AML-193 (cell line): Measurements from ENCODE around the gene R3HCC1L.

Experiments used
- DNase-seq, 2 experiments: peaks; one replicate each; lab custom pipeline; 2025; lab: John Stamatoyannopoulos, UW

R3HCC1L gene

DNA sequence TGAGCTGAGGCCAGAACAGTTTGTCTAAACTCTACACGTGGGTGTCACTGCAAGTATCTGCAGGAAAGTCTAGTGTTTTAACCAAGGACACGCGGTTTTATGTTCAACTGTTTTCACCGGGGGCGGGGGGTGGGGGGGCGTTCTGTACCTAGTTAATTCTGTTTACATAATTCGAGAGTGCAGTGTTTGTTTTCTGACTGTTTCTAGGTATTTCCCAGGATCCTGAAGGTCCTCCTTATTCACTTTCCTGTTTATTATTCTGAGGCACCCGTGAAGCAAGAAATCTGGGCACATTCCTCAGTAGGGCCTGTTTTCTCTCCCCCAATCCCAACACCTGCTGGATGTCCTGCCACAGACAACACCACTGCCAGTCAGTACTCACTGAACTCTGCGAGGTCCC, 125.9 kb downstream of the R3HCC1L start:
- DNase-seq = no peak

DNA sequence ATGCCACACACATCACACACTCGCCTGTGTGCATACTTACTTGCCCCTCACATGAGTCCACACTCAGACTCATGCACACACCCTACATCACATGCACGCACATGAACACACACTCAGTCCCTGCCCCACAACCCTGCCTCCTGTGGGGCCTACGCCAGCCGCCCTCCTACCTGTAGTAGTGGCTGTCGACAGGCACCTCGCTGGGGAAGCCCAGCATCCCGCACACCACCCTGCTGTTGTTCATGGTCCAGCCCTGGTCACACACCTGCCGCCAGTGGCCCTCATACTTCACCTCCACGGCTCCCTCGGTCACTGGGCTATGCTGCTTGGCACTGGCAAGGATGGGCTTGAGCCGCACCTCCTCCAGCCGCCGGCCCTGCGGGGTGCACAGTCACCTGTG, 126.3 kb downstream of the R3HCC1L start:
- no peak for DNase-seq

DNA sequence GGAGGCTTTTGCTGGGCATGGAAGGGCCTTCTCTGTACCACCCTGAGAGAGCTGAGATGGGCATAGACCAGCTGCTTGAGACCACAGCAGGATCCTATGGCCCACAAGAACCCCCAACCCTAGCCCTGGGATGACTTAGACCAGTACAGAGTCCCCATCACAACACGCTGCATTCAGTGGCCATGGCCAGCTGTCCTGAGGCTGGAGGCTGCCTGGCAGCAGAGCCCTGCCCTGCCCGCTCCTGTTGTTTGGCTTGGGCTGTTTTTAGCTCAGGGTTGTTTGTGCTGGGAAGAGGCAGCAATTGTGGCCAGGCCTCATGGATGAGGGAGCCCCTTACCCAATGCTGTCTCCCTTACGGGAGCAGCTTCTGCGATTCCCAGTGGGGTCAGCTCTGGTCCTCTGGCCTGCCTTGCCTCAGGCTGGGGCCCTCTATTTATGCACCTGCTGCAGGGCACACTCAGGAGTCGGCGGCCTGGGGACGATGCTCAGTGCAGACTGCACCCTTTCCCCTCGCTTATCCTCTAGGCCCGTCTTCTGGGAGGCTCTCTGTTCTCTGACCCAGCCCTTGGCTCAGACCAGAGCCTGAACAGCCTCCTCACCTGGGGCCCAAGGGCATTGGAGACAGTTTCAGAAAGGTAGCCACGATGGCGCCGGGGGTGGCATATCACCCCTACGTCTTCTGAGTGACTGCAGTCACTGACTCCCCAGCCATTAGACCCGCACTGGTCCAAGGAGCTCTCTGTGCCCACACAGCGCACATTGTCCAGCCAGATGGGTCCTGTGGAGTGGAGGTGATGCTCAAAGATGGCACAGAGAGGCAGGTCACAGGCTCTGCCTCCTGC, 127.2 kb downstream of the R3HCC1L start:
- no peak for DNase-seq

GRCh38 chr10:98262571-98262970, 128.1 kb downstream of the R3HCC1L start:
- peak; percentile 62 to 70 for DNase-seq

GRCh38 chr10:98263088-98263487, 128.6 kb downstream of the R3HCC1L start:
- no peak for DNase-seq

DNA sequence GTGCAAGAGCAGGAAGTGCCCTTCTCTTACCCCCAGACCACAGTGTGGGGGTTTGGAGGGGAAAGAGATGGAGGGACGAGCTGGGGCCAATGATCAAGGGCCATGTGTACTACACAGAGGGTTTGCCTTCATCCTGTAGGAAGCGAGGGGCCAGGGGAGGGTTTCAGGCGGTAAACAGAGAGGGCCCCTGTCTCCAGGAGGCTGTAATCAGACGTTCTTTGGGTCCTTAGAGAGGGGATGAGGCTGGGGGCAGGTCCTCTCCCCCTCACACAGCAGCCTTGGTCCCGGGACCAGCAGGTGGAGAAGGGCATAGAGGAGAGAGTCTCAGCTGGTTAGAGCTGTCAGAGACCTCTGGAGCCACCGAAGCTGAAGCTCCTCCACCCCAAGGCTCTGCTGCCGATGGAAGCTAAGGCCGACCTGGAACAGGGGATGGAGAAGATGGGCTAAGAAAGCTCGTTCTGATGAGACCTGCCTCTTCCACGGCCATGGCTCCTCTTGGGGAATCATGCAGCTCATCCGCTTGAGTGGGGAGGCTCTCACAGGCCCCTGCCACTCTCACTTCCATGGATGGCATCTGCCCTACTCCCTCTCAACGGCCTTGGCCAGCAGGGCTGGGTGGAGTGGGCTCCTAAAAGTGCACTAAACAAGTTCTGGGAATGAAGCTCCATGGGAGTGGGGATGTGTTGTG, 130.1 kb downstream of the R3HCC1L start:
- DNase-seq = peak in 1 of 2 experiments; percentile 11

DNA sequence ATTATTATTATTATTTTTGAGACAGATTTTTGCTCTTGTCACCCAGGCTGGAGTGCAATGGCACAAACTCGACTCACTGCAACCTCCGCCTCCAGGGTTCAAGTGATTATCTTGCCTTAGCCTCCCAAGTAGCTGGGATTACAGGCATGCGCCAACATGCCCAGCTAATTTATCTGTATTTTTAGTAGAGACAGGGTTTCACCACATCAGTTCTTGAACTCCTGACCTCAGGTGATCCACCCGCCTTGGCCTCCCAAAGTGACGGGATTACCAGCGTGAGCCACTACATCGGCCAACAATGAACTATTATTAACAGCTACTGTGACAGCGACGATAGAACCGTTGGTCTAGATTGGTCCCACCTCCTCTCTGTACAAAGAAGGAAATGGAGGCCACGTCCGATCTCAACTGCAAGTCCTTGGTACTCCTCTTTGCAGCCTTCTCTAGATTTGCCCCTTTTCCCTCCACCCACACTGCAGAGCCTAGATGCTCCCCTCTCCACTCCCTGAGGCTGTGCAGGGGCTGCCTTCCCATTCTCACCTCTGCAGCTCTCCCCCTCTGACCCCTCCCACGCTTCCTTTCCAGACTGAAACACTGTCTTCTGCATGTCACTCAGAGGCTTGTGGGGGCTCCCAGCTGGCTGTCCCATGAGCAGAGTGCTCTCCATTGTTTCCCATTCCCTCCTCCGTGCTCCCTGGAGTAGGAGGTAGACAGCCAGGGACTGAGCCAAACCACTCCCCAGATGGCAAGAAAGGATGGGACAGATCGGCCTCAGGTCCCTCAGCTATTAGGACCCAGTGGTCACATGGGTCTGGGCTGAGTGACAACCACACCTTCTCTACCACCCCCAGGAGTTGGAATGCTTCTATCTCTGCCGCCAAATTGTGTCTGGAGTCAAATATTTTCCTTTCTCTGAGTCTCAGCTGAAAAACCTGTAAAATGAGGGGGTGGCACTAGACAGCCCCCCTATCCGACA, 131.2 kb downstream of the R3HCC1L start:
- no peak for DNase-seq

DNA sequence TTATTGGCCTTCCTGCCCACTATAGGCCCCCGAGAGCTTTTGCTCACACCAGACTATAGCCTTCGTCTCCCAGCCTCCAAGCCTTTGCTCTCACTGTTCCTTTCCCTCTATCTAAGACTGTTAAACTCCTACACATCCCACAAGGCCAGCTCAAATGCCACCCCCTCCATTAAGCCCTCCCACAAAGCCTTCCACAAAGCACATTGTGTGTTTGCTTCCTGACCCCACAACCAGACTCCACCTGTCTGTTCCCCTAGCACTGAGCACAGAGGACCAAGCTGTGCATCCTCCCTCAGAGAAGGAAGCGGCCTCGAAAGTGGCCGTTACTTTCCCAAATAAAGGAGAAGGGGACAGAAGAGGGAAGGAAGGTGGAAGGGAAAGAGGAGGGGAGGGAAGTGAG, 132.2 kb downstream of the R3HCC1L start:
- no peak for DNase-seq

DNA sequence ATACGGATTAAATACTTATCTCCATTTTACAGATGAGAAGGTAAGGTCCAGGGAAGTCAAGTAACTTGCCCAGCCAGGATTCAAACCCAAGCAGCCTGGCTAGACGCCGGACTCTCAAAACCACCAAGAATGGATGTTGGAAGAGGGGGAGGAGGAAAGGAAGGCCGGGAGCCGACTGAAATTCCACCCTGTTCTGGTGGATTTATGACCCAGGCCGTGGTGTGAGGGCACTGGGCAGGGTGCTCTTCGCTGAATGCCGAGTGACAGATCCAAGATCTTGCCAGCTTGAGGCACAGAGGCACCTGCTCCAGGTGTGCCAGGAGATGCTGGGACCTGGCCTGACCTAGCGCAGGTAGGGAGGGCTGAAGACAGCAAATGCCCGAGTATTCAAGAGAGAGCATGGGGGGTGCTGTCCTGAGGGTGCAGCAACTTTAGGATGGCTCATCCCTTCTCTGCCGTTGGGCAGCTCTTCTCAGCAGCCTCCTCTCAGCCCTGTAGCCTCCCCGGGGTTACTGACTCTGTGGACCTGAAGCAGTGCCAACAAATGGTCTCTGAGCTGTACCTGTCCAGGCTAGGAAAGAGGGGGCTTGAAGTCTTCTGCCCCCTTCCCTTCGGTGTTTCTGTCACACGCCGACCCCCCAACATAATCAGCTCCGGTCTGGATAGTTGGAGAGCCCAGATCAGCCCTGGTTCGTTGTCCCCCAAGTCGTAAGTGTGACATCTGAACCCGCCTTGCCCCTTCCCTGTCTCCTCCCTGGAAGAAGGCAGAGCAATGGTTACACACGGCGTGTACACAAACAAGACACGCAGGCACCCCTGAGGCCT, 132.8 kb downstream of the R3HCC1L start:
- DNase-seq = no peak

DNA sequence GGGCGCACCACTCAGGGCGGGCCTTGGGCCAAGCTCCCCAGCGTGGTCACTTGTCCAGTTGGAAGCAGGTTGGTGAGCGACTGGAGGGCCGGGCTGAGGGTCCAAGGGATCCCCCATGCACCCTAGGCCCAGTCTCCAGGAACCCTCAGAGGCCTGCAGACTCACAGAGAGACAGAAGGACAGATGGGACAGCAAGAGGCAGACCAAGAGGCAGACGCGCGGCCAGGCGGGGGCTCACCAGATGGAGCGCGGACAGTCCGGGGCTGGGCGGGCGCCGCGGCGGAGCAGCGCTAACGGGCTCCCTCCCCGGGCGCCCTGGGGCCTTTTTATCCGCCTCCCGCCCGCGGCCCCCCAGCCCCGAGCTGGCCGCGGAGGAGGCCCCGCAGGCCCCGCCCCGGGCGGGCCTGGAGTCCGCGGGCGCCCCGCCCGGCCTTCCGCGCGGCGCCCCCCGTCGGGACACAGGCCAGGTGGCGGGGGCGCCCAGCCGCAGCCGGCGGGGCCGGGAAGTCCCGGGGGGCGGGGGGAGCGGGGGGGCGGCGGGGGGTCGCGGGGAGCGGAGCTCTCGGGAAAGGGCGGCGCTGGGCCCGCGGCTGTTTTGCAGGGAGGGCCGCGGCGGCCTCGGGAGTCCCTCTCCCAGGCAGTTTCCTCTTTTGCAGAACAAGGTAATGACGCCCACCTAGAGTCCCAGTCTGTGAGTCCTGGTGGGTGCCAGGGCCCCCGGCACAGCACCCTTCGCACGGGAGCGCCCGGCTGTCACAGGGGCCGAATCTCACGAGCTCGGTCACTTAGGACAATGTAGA, 133.6 kb downstream of the R3HCC1L start, which contains the start of gene LOXL4:
Gene LOXL4, minus strand, starts transcription at position 301 of the 800 bp plus-strand sequence. CDS start 5,175 bp downstream, outside the sequence.
- peak in 1 of 2 experiments; percentile 2 for DNase-seq

- DNase-seq = no peak
Observed at GRCh38 chr10:98268694-98269431, 134.4 kb downstream of the R3HCC1L start.

GRCh38 chr10:98269435-98269912, 135.0 kb downstream of the R3HCC1L start:
- no peak for DNase-seq

DNA sequence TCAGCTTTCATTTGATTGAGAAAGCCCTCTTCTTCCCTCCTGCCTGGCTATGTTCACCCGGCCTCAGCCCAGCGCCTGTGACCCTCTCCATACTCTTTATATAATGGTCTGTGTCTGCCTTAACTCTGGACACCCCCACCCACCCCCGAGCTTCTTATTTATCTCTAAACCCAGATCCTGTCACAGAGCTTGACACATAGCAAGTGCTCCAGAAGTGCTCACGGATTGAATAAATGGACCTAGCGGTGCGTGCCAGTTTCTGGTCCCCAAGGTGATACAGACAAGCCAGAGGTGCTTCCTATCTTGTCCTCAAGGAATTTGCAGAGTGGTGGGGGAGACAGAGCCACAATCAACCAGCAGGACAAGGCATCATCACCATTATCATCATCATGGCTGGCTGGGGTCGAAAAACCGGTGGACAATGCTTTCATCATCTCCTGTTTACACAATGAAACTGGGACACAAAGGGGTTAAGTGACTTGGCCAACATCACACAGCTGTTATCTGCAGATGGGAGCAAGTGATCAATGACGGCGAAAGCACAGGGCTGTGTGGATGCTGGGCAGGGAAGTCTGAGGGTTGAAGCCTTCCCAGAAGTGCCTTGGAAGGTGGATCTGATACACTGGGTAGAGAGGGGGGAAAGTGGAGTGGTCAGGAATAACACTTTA, 135.8 kb downstream of the R3HCC1L start:
- DNase-seq = no peak

DNA sequence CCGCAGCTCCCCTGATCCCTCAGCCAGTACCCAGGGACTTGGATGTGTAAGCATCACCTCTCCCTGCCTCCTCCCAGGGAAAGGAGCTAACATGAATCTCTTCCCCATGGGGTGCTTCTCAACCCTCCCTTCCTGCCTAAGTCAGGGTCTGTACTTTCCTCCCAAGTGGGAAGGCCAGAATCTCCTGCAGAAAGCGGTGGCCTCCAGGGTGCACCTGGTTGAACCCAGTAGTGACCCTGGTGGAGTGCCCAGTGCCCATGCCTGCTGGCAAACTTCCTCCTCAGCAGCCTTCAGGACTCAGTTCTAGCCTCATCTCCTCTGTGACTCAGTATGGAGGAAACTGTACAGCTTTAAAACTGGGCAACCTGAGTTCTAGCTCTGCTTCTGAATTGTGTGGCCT, 136.3 kb downstream of the R3HCC1L start:
- no peak for DNase-seq

GRCh38 chr10:98272245-98272644, 137.8 kb downstream of the R3HCC1L start:
- DNase-seq = no peak

- DNase-seq = no peak
Observed at GRCh38 chr10:98272656-98273055, 138.2 kb downstream of the R3HCC1L start.

GRCh38 chr10:98273057-98273850, 138.8 kb downstream of the R3HCC1L start:
- DNase-seq = no peak

- no peak for DNase-seq
Observed at GRCh38 chr10:98274562-98274961, 140.1 kb downstream of the R3HCC1L start.
